VCaP (cell line): ENCODE data around the gene SCN2A.

Experiments used
- H3K27ac ChIP-seq: fragments of 450-650 bp; 2 replicates; pipeline ENCODE4 v1.5.1; 2017
- TF ChIP-seq, protein P1 (sequence below): fragments of 450-650 bp; conservative IDR thresholded peaks from 2 replicates; pipeline ENCODE4 v1.5.1; 2017; ENCODE audit warnings: mild to moderate bottlenecking, moderate library complexity

Gene SCN2A

DNA sequence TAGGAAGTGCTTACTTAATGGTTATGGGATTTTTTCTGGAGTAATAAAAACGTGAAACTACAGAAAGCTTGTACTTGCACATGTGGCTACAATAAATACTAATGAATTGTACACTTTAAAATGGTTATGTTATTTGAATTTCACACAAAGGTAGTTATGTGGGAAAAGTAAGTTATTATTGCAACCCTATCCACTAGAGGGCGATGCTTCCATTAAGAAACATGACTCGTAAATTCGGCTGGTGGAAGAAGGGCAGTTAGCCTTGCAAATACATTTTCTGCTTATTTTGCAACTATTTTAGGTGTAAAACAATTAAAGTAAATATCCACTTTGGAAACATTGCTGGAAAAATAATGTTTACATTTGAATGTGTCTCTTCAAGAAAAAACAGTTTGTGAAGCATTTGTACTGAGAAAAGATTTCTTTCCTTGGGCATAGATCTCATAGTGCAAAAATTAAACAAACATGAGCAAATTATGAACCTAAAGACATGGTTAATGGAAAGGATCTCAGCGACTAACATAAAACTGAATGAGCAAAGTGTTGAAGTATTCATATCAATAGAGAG, 162.2 kb downstream of the SCN2A start:
- H3K27ac ChIP-seq, result peak overlapping the region; percentile 10; the same call in 1 of the 2 replicates
- TF ChIP-seq, protein P1, sequence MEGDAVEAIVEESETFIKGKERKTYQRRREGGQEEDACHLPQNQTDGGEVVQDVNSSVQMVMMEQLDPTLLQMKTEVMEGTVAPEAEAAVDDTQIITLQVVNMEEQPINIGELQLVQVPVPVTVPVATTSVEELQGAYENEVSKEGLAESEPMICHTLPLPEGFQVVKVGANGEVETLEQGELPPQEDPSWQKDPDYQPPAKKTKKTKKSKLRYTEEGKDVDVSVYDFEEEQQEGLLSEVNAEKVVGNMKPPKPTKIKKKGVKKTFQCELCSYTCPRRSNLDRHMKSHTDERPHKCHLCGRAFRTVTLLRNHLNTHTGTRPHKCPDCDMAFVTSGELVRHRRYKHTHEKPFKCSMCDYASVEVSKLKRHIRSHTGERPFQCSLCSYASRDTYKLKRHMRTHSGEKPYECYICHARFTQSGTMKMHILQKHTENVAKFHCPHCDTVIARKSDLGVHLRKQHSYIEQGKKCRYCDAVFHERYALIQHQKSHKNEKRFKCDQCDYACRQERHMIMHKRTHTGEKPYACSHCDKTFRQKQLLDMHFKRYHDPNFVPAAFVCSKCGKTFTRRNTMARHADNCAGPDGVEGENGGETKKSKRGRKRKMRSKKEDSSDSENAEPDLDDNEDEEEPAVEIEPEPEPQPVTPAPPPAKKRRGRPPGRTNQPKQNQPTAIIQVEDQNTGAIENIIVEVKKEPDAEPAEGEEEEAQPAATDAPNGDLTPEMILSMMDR, result peak; percentile 77

DNA sequence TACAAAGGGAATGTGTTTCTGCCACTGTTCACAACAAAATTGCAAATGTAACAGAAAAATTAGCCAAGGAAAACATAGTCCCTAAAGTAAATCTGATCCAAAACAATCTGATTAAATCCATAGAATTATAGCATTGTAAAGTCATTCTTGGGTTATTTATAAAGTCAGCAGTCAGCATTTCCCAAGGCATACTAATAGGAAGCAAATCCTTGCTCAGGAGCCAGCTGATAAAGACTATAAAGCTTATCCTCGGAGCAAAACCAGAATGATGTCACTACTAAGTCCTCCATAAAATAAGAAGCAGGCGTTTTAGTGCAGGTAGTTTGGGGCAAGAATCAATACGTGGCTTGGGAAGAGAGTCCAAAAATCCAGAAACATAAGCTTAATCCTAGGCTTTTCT, 162.9 kb downstream of the SCN2A start:
- H3K27ac ChIP-seq, result peak overlapping the region; percentile 10; the same call in 1 of the 2 replicates
- TF ChIP-seq, protein P1, result no peak

DNA sequence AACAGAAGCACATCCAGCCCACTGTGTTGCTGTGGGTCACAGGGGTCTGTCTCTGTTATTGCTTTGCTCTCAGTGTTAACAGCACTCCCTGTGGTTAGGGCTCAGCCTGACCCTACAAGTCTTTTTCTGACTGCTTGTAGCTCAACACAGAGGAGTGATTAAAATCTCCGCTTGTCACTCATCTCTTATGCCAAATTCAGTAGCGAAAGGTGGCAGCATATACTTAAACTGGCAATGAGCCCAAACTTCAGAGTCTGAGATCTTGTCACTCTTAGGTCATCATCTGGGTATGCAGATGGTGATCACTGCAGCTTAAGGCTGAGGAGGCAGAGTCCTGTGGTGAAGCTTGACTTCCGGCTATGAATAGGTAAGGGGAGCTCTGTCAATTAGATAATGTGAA, 167.0 kb downstream of the SCN2A start:
- TF ChIP-seq, protein P1, result peak; percentile 33
- H3K27ac ChIP-seq, result peak overlapping the region; percentile 35; the same call in 1 of the 2 replicates

DNA sequence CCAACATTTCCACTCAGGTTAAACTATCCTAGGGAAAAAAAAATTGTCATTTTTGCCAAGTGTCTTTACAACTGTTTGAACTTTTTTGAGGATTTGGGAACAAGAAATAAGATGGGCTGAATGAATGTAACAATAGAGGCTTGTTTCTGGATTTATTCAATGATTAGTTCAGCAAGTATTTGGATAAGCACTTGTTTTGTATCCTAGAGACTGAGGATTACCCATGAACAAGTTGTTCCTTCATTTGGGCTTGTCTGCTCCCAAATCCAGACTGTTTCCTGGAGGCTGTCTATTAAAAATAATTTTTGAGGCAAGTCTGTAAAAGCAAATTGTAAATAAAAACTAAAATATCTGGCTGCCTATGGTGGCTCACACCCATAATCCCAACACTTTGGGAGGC, 168.3 kb downstream of the SCN2A start:
- TF ChIP-seq, protein P1, result no peak
- H3K27ac ChIP-seq, result peak overlapping the region; percentile 81

DNA sequence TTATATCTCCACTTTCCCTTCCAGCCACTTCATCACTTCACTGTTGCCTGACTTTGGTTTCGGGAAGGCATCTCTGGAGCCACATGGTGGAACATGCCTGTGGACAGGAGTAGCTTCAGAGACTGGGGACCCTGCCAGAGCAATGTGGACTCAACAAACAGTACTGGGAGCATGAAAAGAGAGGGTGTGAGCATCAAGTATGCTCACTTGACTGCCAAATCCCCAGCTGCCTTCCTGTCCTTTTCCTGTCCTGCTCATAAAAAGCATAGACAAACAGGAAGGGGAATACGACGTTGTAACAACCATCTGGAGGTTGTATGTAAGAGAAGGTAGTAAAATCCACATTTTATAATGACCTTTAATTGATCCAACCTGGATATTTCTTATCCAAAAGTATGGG, 169.0 kb downstream of the SCN2A start:
- H3K27ac ChIP-seq, result peak overlapping the region; percentile 81
- TF ChIP-seq, protein P1, result no peak

DNA sequence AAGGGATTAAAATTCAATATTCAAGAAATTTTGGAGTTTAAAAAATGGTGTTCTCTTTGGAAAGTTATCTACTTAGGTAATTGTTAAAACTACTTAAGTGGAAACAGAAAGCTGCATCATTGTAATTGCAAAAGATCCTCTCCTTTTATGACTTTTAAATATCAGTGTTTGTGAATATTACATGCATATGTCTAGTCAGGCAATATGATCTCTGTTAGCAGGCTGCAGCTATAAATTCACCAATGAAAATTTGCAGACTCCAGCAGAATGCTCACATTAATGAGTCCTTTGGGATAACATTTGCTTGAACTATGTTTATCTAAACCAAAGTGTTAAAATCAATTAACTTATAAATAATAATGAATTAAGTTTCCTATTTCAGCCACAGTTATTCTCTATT, 171.1 kb downstream of the SCN2A start:
- H3K27ac ChIP-seq, result no peak overlapping the region
- TF ChIP-seq, protein P1, result no peak

DNA sequence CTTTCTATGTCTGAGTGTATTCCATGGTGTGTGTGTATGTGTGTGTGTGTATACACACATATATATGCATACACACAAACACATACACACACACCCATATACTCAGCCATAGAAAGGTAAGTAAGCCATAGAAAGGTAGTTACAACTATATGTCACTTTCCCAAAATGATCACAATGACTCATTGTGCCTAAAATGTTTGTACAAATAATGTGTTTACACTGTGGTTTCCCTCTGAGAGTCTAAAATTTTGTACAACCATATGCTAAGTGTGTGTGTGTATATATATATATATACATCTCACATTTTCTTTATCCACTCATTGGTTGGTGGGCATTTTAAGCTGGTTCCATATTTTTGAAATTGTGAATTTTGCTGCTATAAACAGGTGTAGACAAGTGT, 175.0 kb downstream of the SCN2A start:
- H3K27ac ChIP-seq, result no peak overlapping the region
- TF ChIP-seq, protein P1, result no peak
